ENCODE data around the gene ST8SIA4.
A peak's percentile ranks its signal among the peaks of the same experiment; 100 is the strongest.

The ST8SIA4 gene

GRCh38 chr5:100889165-100889743 lies 13.8 kb downstream of the ST8SIA4 start:
- Histone ChIP-seq H3K27me3 (ENCODE audit: control insufficient read depth, low read length) (no peaks in the 10 kb centered on the region), H3K9me2 (replicated peaks; ENCODE audit: control insufficient read depth, low read length) (no peaks in the 10 kb centered on the region), H4K20me1 (ENCODE audit: control insufficient read depth, insufficient read depth, low read depth, low read length) (no peaks in the 10 kb centered on the region), H3K27ac (ENCODE audit: low read depth, low read length) (peak overlapping the region; percentile 98), H3F3A (ENCODE audit: control insufficient read depth, insufficient read depth) (peaks cover 11% of the 10 kb centered on the region), H3K4me2 (ENCODE audit: low read length) (peak overlapping the region; percentile 80), H3K4me1 (ENCODE audit: control insufficient read depth, low read length) (peaks cover 73% of the 10 kb centered on the region), H3K36me3 (ENCODE audit: control insufficient read depth, low read length) (peaks cover 45% of the 10 kb centered on the region), H3K9me3 (ENCODE audit: control insufficient read depth, insufficient read depth, low read length) (no peaks in the 10 kb centered on the region), H3K79me2 (ENCODE audit: control insufficient read depth, low read length) (peaks cover 21% of the 10 kb centered on the region), H3K4me3 (ENCODE audit: low read length) (peak overlapping the region; percentile 61)
- TF ChIP-seq EZH2phosphoT487 (IDR thresholded peaks at IDR 0.05; ENCODE audit: borderline replicate concordance, low read length) = no peak
- no peak for TF ChIP-seq CTCF (IDR thresholded peaks at IDR 0.05; ENCODE audit: low read depth, low read length, poor library complexity, severe bottlenecking)

- Histone ChIP-seq H4K20me1 (ENCODE audit: control insufficient read depth, insufficient read depth, low read depth, low read length) (no peaks in the 10 kb centered on the region), H3K27me3 (ENCODE audit: control insufficient read depth, low read length) (no peaks in the 10 kb centered on the region), H3K27ac (ENCODE audit: low read depth, low read length) (no peak overlapping the region), H3K36me3 (ENCODE audit: control insufficient read depth, low read length) (peaks cover 23% of the 10 kb centered on the region), H3K79me2 (ENCODE audit: control insufficient read depth, low read length) (no peaks in the 10 kb centered on the region), H3K4me2 (ENCODE audit: low read length) (no peak overlapping the region), H3F3A (ENCODE audit: control insufficient read depth, insufficient read depth) (no peaks in the 10 kb centered on the region), H3K9me2 (replicated peaks; ENCODE audit: control insufficient read depth, low read length) (no peaks in the 10 kb centered on the region), H3K4me1 (ENCODE audit: control insufficient read depth, low read length) (peaks cover 10% of the 10 kb centered on the region), H3K9me3 (ENCODE audit: control insufficient read depth, insufficient read depth, low read length) (no peaks in the 10 kb centered on the region), H3K4me3 (ENCODE audit: low read length) (no peak overlapping the region)
- TF ChIP-seq EZH2phosphoT487 (IDR thresholded peaks at IDR 0.05; ENCODE audit: borderline replicate concordance, low read length) (no peak), CTCF (IDR thresholded peaks at IDR 0.05; ENCODE audit: low read depth, low read length, poor library complexity, severe bottlenecking) (no peak)
These were observed 25.8 kb downstream of the ST8SIA4 start for GRCh38 chr5:100877274-100877673.

DNA sequence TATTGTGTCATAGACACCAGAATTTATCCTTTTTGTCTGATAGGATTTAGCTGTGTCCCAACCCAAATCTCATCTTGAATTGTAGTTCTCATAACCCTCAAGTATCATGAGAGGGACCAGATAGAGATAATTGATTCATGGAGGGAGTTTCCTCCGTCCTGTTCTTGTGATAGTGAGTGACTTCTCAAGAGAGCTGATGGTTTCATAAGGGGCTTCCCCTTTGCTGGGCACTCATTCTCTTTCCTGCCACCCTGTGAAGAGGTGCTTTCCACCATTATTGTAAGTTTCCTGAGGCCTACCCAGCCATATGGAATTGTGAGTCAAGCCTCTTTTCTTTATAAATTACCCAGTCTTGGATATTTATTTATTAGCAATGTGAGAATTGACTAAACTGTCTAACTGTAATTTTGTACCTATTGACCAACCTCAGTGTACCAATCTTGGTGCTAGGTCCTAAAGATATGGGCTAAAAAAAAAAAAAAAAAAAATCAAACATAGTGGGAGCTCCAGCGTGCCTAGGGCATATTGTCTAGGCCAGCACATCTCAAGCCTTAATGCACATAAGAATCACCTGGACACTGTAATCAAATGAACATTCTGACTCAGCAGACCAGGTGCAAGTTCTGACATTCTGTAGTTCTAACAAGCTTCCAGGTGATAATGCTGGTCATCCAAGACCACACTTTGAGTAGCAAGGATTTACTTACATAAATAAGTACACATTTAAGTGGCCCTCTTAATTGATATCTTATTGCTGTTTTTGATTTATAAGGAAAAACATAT lies 30.5 kb downstream of the ST8SIA4 start:
- no peaks in the 10 kb centered on the region for H3K4me1 ChIP-seq (ENCODE audit: control insufficient read depth, low read length)
- H3K27me3 ChIP-seq (ENCODE audit: control insufficient read depth, low read length) = no peaks in the 10 kb centered on the region
- H3K27ac ChIP-seq (ENCODE audit: low read depth, low read length) = no peak overlapping the region
- H3K9me2 ChIP-seq (replicated peaks; ENCODE audit: control insufficient read depth, low read length) = no peaks in the 10 kb centered on the region
- peaks cover 11% of the 10 kb centered on the region for H3K36me3 ChIP-seq (ENCODE audit: control insufficient read depth, low read length)
- no peaks in the 10 kb centered on the region for H3F3A ChIP-seq (ENCODE audit: control insufficient read depth, insufficient read depth)
- no peaks in the 10 kb centered on the region for H3K9me3 ChIP-seq (ENCODE audit: control insufficient read depth, insufficient read depth, low read length)
- no peak for TF ChIP-seq EZH2phosphoT487 (IDR thresholded peaks at IDR 0.05; ENCODE audit: borderline replicate concordance, low read length)
- TF ChIP-seq CTCF (IDR thresholded peaks at IDR 0.05; ENCODE audit: low read depth, low read length, poor library complexity, severe bottlenecking) = no peak
- no peak overlapping the region for H3K4me3 ChIP-seq (ENCODE audit: low read length)
- no peaks in the 10 kb centered on the region for H4K20me1 ChIP-seq (ENCODE audit: control insufficient read depth, insufficient read depth, low read depth, low read length)
- no peaks in the 10 kb centered on the region for H3K79me2 ChIP-seq (ENCODE audit: control insufficient read depth, low read length)
- no peak overlapping the region for H3K4me2 ChIP-seq (ENCODE audit: low read length)

All from DOHH2 (cell line).